ENCODE results near the gene TMEM222.

Gene TMEM222

GRCh38 chr1:27306892-27307761 lies 14.8 kb upstream of the TMEM222 start:
- DNase-seq: no peak

GRCh38 chr1:27307874-27308598 lies 13.9 kb upstream of the TMEM222 start:
- DNase-seq: no peak

GRCh38 chr1:27314169-27314568 lies 7.8 kb upstream of the TMEM222 start:
- DNase-seq: no peak

- no peak for DNase-seq
These were observed 7.2 kb upstream of the TMEM222 start for GRCh38 chr1:27314737-27315136.

- DNase-seq: no peak
These were observed 5.1 kb upstream of the TMEM222 start for GRCh38 chr1:27316860-27317259.

- no peak for DNase-seq
These were observed 3.8 kb upstream of the TMEM222 start for GRCh38 chr1:27318136-27318535.

- no peak for DNase-seq
These were observed 3.4 kb upstream of the TMEM222 start for GRCh38 chr1:27318596-27318995.

GRCh38 chr1:27322569-27323240 lies 742 bp downstream of the TMEM222 start:
- DNase-seq: no peak

GRCh38 chr1:27325286-27325685 lies 3.3 kb downstream of the TMEM222 start:
- DNase-seq: no peak

GRCh38 chr1:27327964-27328363 lies 6.0 kb downstream of the TMEM222 start:
- no peak for DNase-seq

- no peak for DNase-seq
These were observed 8.8 kb downstream of the TMEM222 start for GRCh38 chr1:27330786-27331185.

- no peak for DNase-seq
These were observed 9.5 kb downstream of the TMEM222 start for GRCh38 chr1:27331426-27331825.

GRCh38 chr1:27331922-27332321 lies 10.0 kb downstream of the TMEM222 start:
- DNase-seq: no peak

GRCh38 chr1:27332536-27333281 lies 10.7 kb downstream of the TMEM222 start:
- peak; percentile 65 for DNase-seq

GRCh38 chr1:27333717-27334279 lies 11.8 kb downstream of the TMEM222 start:
- DNase-seq: no peak

GRCh38 chr1:27335506-27336422 lies 13.8 kb downstream of the TMEM222 start:
- no peak for DNase-seq

- DNase-seq: no peak
These were observed 14.8 kb downstream of the TMEM222 start for GRCh38 chr1:27336756-27337155.

GRCh38 chr1:27338751-27339150 lies 16.8 kb downstream of the TMEM222 start:
- no peak for DNase-seq

GRCh38 chr1:27339213-27339612 lies 17.2 kb downstream of the TMEM222 start:
- no peak for DNase-seq

- peak; percentile 50 for DNase-seq
These were observed 19.7 kb downstream of the TMEM222 start, which contains the start of gene SYTL1 for GRCh38 chr1:27341525-27342252. Gene SYTL1, plus strand, starts transcription at chr1:27342022. Its CDS starts 3,313 bp downstream, at chr1:27345335.
